Esophagus squamous epithelium (tissue), 5 donors: ENCODE data around the gene SLC1A7. TPM values are rescaled to one million over a fixed set of nuclear protein-coding genes. Genes with fewer than 3 reads are reported as not detected.
A peak's percentile ranks its signal among the peaks of the same experiment; 100 is the strongest.

Experiments used
- DNase-seq: peaks from one replicate; lab custom pipeline; 2025; lab: John Stamatoyannopoulos, UW
- H3K27ac ChIP-seq, 4 donors: fragments of 200-600 bp; sonication (generic); one replicate each; pipeline ENCODE4 v1.5.1; 2016 to 2019; ENCODE audit warnings: mild to moderate bottlenecking in 1 of 4
- H3K27me3 ChIP-seq, 4 donors: fragments of 200-600 bp; sonication (generic); 1 replicate in 3 of 4; 2 replicates in 1 of 4; pipeline versions ENCODE4 v1.5.1 to v1.6.0; 2017 to 2021; ENCODE audit warnings: antibody characterized with exemption in 1 of 4
- H3K36me3 ChIP-seq, 3 donors: fragments of 200-600 bp; sonication (generic); one replicate each; pipeline ENCODE4 v1.5.1; 2016 to 2019
- H3K4me1 ChIP-seq, 3 donors: fragments of 200-600 bp; sonication (generic); one replicate each; pipeline ENCODE4 v1.5.1; 2017 to 2019
- H3K4me3 ChIP-seq, 4 donors: fragments of 200-600 bp; sonication (generic); 1 replicate in 3 of 4; 2 replicates in 1 of 4; pipeline ENCODE4 v1.5.1; 2016 to 2019; ENCODE audit warnings: mild to moderate bottlenecking in 2 of 4, moderate library complexity in 1 of 4
- H3K9me3 ChIP-seq, 3 donors: fragments of 200-600 bp; sonication (generic); one replicate each; pipeline ENCODE4 v1.5.1; 2016 to 2019
- CTCF ChIP-seq, 6 experiments: fragments of 450-650 bp in 4 of 6; fragments of 200-600 bp in 2 of 6; sonication (generic) in 2 of 6; IDR thresholded peaks; one replicate each; pipeline ENCODE4 v1.5.1; 2016 to 2019; ENCODE audit warnings: antibody characterized with exemption in 6 of 6, mild to moderate bottlenecking in 4 of 6, moderate library complexity in 4 of 6
- POLR2A ChIP-seq, 4 donors: fragments of 450-650 bp; IDR thresholded peaks; one replicate each; pipeline ENCODE4 v1.6.1; 2017; ENCODE audit warnings: antibody characterized with exemption in 4 of 4, mild to moderate bottlenecking in 4 of 4, moderate library complexity in 3 of 4
- WGBS, 2 donors: methylation state at CpG; one replicate each; pipeline ENCODE4 v1.1.5; 2018; 5-methylcytosine and 5-hydroxymethylcytosine counted together
- intact Hi-C: fragments of 100-400 bp; cut with DNase I; formaldehyde crosslinking; loops from one replicate; pipeline ENCODE4 v1.15.0; 2022
- total RNA-seq, 4 donors: library from RNA; depleted of rRNA; stranded (reverse); fragments of >200 nt; gene quantifications; one replicate each; pipeline ENCODE4 v1.1.0, GENCODE V29; 2016
- donor health status: DM: yes; HTN: yes; CAD: no.

The SLC1A7 gene
- total RNA-seq, 4 donors from 2014 or later = 0.57 TPM; not detected in 3

GRCh38 chr1:53128401-53128800, 14.0 kb downstream of the SLC1A7 start:
- Histone ChIP-seq H3K9me3 (no peaks in the 10 kb centered on the region), H3K36me3 (no peaks in the 10 kb centered on the region), H3K4me3 (no peak overlapping the region), H3K4me1 (peaks cover 0 to 21% (median 9%) of the 10 kb centered on the region in 3 donors), H3K27me3 (no peaks in the 10 kb centered on the region), H3K27ac (no peak overlapping the region)
- TF ChIP-seq POLR2A (IDR thresholded peaks at IDR 0.05) = no peak
- TF ChIP-seq CTCF (IDR thresholded peaks at IDR 0.05) = no peak
- no peak for DNase-seq
- WGBS, 2 donors = 100% methylated on average over 1 of the region's 4 CpGs; no CpG with 5 or more reads in 1 of the 2 donors
- intact Hi-C loops = no loop called here

DNA sequence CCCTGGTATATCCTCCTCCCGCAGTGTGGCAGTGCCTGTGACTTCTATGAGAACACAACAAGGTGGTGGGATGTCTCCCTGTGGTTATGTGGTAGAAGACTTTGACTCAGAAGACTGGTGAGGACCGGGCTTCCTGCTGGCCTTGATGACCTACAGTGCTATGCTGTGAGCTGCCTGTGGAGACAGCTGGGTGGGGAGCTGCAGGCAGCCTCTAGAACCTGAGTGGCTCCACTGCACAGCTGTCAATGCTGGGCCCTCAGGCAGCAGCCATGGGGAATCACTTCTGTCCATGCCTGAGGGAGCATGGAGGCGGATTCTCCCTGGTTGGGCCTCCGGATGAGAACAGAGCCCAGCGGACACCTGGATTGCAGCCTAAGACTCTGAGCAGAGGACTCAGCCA, 14.9 kb downstream of the SLC1A7 start:
- no peak for TF ChIP-seq CTCF (IDR thresholded peaks at IDR 0.05)
- no peak overlapping the region for H3K4me3 ChIP-seq
- DNase-seq = no peak
- no peaks in the 10 kb centered on the region for H3K27me3 ChIP-seq
- no peaks in the 10 kb centered on the region for H3K9me3 ChIP-seq
- WGBS, 2 donors = 80 to 100% methylated on average over 1 to 2 of the region's 5 CpGs
- H3K27ac ChIP-seq = no peak overlapping the region
- peaks cover 0 to 29% (median 16%) of the 10 kb centered on the region in 3 donors for H3K4me1 ChIP-seq
- no peaks in the 10 kb centered on the region for H3K36me3 ChIP-seq
- intact Hi-C loops = no loop called here

DNA sequence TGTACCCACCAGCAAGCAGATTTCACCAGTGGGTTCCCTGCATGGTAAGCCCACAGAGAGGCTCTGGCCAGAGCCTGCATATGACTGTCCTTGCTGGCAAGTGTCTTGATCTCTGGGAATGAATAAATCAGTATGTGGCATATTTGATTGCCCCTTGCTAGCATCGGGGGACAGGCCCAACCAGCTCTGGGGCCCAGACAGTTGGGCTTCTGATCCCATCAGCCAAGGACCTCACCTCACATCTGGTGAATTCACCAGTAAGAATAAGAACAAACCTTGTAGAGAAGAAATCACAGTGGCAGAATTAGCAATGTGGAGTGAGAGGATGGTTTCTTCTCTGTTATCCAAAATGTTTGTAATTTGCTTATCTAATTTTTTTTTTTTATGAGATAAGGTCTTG, 15.9 kb downstream of the SLC1A7 start:
- WGBS, 2 donors = 100% methylated on average over 1 of the region's 1 CpG; no CpG with 5 or more reads in 1 of the 2 donors
- Histone ChIP-seq H3K36me3 (no peaks in the 10 kb centered on the region), H3K9me3 (no peaks in the 10 kb centered on the region), H3K27ac (peak overlapping the region in 1 of 4 donors; percentile 75), H3K4me3 (no peak overlapping the region), H3K4me1 (peaks cover 0 to 40% (median 27%) of the 10 kb centered on the region in 3 donors), H3K27me3 (peaks cover 0 to 4% (median 0%) of the 10 kb centered on the region in 4 donors)
- intact Hi-C loops = no loop called here
- no peak for TF ChIP-seq CTCF (IDR thresholded peaks at IDR 0.05)
- no peak for DNase-seq

DNA sequence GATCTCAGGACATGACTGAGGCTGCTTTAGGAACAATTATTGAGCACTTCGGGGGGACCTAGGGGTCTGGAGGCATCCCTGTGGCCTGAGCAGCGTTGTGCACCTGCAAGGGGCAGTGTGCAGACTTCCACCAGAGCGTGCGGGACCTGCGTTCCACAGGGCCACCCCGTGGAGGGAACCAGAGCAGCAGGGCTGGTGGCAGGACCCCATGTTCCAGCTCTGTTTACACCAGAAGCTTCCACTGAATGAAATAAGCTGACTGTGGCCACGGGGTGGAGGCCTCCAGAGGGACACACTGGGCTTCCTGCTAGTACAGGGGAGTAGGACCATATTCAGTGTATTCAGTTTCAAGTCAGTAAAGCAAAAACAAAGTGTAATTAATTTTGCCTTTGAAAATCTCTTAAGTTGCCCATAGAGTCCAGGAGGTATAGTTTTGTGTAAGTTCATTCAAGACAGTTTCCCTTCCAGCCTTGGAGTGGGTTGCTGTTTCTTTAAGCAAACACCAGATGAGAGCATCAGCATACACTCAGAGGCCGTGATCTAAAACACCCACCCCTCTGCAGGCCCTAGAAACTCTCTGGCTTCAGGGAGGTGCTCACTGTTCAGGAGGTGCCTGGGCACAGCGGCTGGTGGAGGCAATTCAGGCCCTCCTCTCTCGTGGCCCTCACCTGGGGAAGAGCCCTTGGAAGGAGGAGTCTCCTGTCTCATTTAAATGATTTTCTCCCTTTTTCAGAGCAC, 16.6 kb downstream of the SLC1A7 start:
- Histone ChIP-seq H3K9me3 (no peaks in the 10 kb centered on the region), H3K36me3 (no peaks in the 10 kb centered on the region), H3K27ac (peak overlapping the region in 2 of 4 donors; percentile 75 to 76), H3K27me3 (peaks cover 0 to 10% (median 0%) of the 10 kb centered on the region in 4 donors), H3K4me3 (no peak overlapping the region), H3K4me1 (peaks cover 0 to 47% (median 27%) of the 10 kb centered on the region in 3 donors)
- no peak for DNase-seq
- TF ChIP-seq CTCF (IDR thresholded peaks at IDR 0.05) (no peak), POLR2A (IDR thresholded peaks at IDR 0.05) (no peak)
- intact Hi-C loops = no loop called here
- 58 to 63% methylated on average over 6 to 9 of the region's 10 CpGs for WGBS, 2 donors

GRCh38 chr1:53125122-53125521, 17.3 kb downstream of the SLC1A7 start:
- peak overlapping the region in 2 of 4 donors; percentile 75 to 76 for H3K27ac ChIP-seq
- no peaks in the 10 kb centered on the region for H3K36me3 ChIP-seq
- H3K4me1 ChIP-seq = peaks cover 0 to 53% (median 24%) of the 10 kb centered on the region in 3 donors
- 76 to 78% methylated on average over 5 to 6 of the region's 6 CpGs for WGBS, 2 donors
- intact Hi-C loops = no loop called here
- DNase-seq = no peak
- H3K9me3 ChIP-seq = no peaks in the 10 kb centered on the region
- TF ChIP-seq CTCF (IDR thresholded peaks at IDR 0.05) (no peak), POLR2A (IDR thresholded peaks at IDR 0.05) (no peak)
- H3K4me3 ChIP-seq = no peak overlapping the region
- H3K27me3 ChIP-seq = peaks cover 0 to 17% (median 0%) of the 10 kb centered on the region in 4 donors
